Naive thymus-derived CD4-positive, alpha-beta T cell (primary cell): Measurements from ENCODE around the gene SGPL1. TPM values are rescaled to one million over a fixed set of nuclear protein-coding genes. Genes with fewer than 3 reads are reported as not detected.

Experiments
- ATAC-seq: fragments of 150-1000 bp; cut with Tn5 transposase; 2 replicates; pipeline ENCODE4 v1.10.0; 2021; ENCODE audit warnings: mild to moderate bottlenecking, moderate library complexity
- CTCF ChIA-PET: fragments of 350-600 bp; sonication (Branson Sonifier 250); formaldehyde crosslinking; loops from one replicate; lab custom pipeline; 2021; ENCODE audit warnings: antibody characterized with exemption; lab: Charles Lee
- POLR2A ChIA-PET: fragments of 350-600 bp; sonication (Branson Sonifier 250); formaldehyde crosslinking; loops from one replicate; lab custom pipeline; 2021; ENCODE audit warnings: antibody characterized with exemption, inconsistent platforms; lab: Charles Lee
- DNase-seq, 9 donors: peaks; one replicate each; pipeline versions ENCODE4 v3.0.0 to v3.0.0-alpha.2; 2020 to 2022; ENCODE audit warnings: mixed read lengths in 1 of 9
- H3K27ac ChIP-seq: one replicate; pipeline ENCODE4 v1.7.0; 2013; ENCODE audit warnings: mild to moderate bottlenecking, low read depth, low read length, moderate library complexity
- H3K27me3 ChIP-seq, 2 donors: one replicate each; pipeline ENCODE4 v1.7.0; 2013; ENCODE audit warnings: low read length in 2 of 2, mild to moderate bottlenecking in 2 of 2, moderate library complexity in 2 of 2; ENCODE audit not compliant: control insufficient read depth in 2 of 2, insufficient read depth in 2 of 2
- H3K36me3 ChIP-seq, 3 experiments: 1 replicate in 2 of 3; 2 replicates in 1 of 3; pipeline ENCODE4 v1.7.0; 2013; ENCODE audit warnings: low read length in 3 of 3, mild to moderate bottlenecking in 3 of 3, moderate library complexity in 1 of 3; ENCODE audit not compliant: insufficient read depth in 3 of 3, control insufficient read depth in 2 of 3
- H3K4me1 ChIP-seq, 2 donors: one replicate each; pipeline ENCODE4 v1.7.0; 2013; ENCODE audit warnings: low read length in 2 of 2, mild to moderate bottlenecking in 2 of 2, moderate library complexity in 1 of 2; ENCODE audit not compliant: control insufficient read depth in 2 of 2, insufficient read depth in 2 of 2
- H3K4me3 ChIP-seq: 2 replicates; pipeline ENCODE4 v1.7.0; 2013; ENCODE audit warnings: mild to moderate bottlenecking, low read length
- H3K9me3 ChIP-seq, 3 experiments: 1 replicate in 2 of 3; 2 replicates in 1 of 3; pipeline ENCODE4 v1.7.0; 2013; ENCODE audit warnings: low read length in 3 of 3; ENCODE audit not compliant: control insufficient read depth in 2 of 3
- H3K27ac Mint-ChIP-seq, 9 donors: one replicate each; pipeline ENCODE4 v1.8.0; 2020 to 2022; ENCODE audit warnings: mixed read lengths in 9 of 9, mild to moderate bottlenecking in 8 of 9, moderate library complexity in 5 of 9, inconsistent platforms in 2 of 9
- H3K27me3 Mint-ChIP-seq, 5 donors: one replicate each; pipeline ENCODE4 v1.8.0; 2021 to 2022; ENCODE audit warnings: mixed read lengths in 5 of 5, mild to moderate bottlenecking in 1 of 5
- H3K36me3 Mint-ChIP-seq, 5 donors: one replicate each; pipeline ENCODE4 v1.8.0; 2020 to 2022; ENCODE audit warnings: mixed read lengths in 5 of 5, mild to moderate bottlenecking in 3 of 5, inconsistent platforms in 1 of 5
- H3K4me1 Mint-ChIP-seq, 7 donors: one replicate each; pipeline ENCODE4 v1.8.0; 2020 to 2022; ENCODE audit warnings: mixed read lengths in 7 of 7, mild to moderate bottlenecking in 3 of 7, inconsistent platforms in 1 of 7
- H3K4me3 Mint-ChIP-seq, 10 donors: one replicate each; pipeline ENCODE4 v1.8.0; 2020 to 2022; ENCODE audit warnings: mild to moderate bottlenecking in 10 of 10, mixed read lengths in 10 of 10, moderate library complexity in 6 of 10, inconsistent platforms in 2 of 10
- H3K9me3 Mint-ChIP-seq, 11 donors: one replicate each; pipeline ENCODE4 v1.8.0; 2020 to 2022; ENCODE audit warnings: mixed read lengths in 11 of 11, mild to moderate bottlenecking in 4 of 11, inconsistent platforms in 1 of 11, moderate library complexity in 1 of 11
- intact Hi-C, 2 donors: fragments of 100-400 bp; cut with micrococcal nuclease; formaldehyde crosslinking; loops; one replicate each; pipeline ENCODE4 v1.15.1; 2023
- polyA plus RNA-seq, 2 donors: library from polyadenylated mRNA; unstranded; fragments of 300-500 nt; fragmentation: Illumina TruSeq; gene quantifications; one replicate each; pipeline ENCODE4 v1.2.3, GENCODE V29; 2021
- total RNA-seq, 6 experiments: library from RNA in 5 of 6; stranded (reverse) in 5 of 6; gene quantifications; 1 replicate in 5 of 6; 2 replicates in 1 of 6; pipeline ENCODE4 v1.2.3 and lab custom pipeline; 2021 to 2026

Gene SGPL1
- total and polyA plus RNA-seq, 7 experiments from 2014 or later = 12.2 to 35.5 (median 24.5) TPM

- Mint-ChIP-seq H3K27ac (no peak overlapping the region), H3K27me3 (peaks cover 17 to 46% (median 27%) of the 10 kb centered on the region in 5 donors), H3K4me1 (peaks cover 0 to 5% (median 0%) of the 10 kb centered on the region in 7 donors), H3K36me3 (peaks cover 0 to 7% (median 0%) of the 10 kb centered on the region in 5 donors), H3K9me3 (peaks cover 0 to 6% (median 0%) of the 10 kb centered on the region in 11 donors), H3K4me3 (no peak overlapping the region)
- H3K4me1 ChIP-seq = no peaks in the 10 kb centered on the region
- no peak for DNase-seq
- intact Hi-C loops = no loop called here
- H3K9me3 ChIP-seq = no peaks in the 10 kb centered on the region
- CTCF ChIA-PET = no interaction called here
- no peak overlapping the region for H3K27ac ChIP-seq
- ATAC-seq = no peak
- POLR2A ChIA-PET = no interaction called here
- H3K36me3 ChIP-seq = no peaks in the 10 kb centered on the region
- H3K4me3 ChIP-seq = no peak overlapping the region
- H3K27me3 ChIP-seq = no peaks in the 10 kb centered on the region
These were observed 11.8 kb upstream of the SGPL1 start for GRCh38 chr10:70803775-70804420.

GRCh38 chr10:70804421-70804808 is 11.3 kb upstream of the SGPL1 start:
- ChIA-PET POLR2A (no interaction called here), CTCF (no interaction called here)
- Mint-ChIP-seq H3K36me3 (peaks cover 0 to 7% (median 0%) of the 10 kb centered on the region in 5 donors), H3K9me3 (peaks cover 0 to 6% (median 0%) of the 10 kb centered on the region in 11 donors), H3K27me3 (peaks cover 13 to 41% (median 22%) of the 10 kb centered on the region in 5 donors), H3K4me3 (no peak overlapping the region), H3K4me1 (peaks cover 0 to 5% (median 0%) of the 10 kb centered on the region in 7 donors), H3K27ac (no peak overlapping the region)
- no peak for ATAC-seq
- H3K4me1 ChIP-seq = no peaks in the 10 kb centered on the region
- no peaks in the 10 kb centered on the region for H3K9me3 ChIP-seq
- no peaks in the 10 kb centered on the region for H3K36me3 ChIP-seq
- no peaks in the 10 kb centered on the region for H3K27me3 ChIP-seq
- DNase-seq = no peak
- intact Hi-C loops = no loop called here
- no peak overlapping the region for H3K4me3 ChIP-seq
- no peak overlapping the region for H3K27ac ChIP-seq

GRCh38 chr10:70805619-70806215 is 10.0 kb upstream of the SGPL1 start:
- Mint-ChIP-seq H3K27me3 (peaks cover 9 to 37% (median 20%) of the 10 kb centered on the region in 5 donors), H3K9me3 (peaks cover 0 to 6% (median 0%) of the 10 kb centered on the region in 11 donors), H3K4me3 (peak overlapping the region in 1 of 10 donors; percentile 3), H3K27ac (no peak overlapping the region), H3K4me1 (peaks cover 0 to 5% (median 0%) of the 10 kb centered on the region in 7 donors), H3K36me3 (peaks cover 0 to 7% (median 0%) of the 10 kb centered on the region in 5 donors)
- DNase-seq (no peak), ATAC-seq (no peak)
- Histone ChIP-seq H3K9me3 (no peaks in the 10 kb centered on the region), H3K4me1 (no peaks in the 10 kb centered on the region), H3K4me3 (no peak overlapping the region), H3K36me3 (no peaks in the 10 kb centered on the region), H3K27me3 (no peaks in the 10 kb centered on the region), H3K27ac (no peak overlapping the region)
- intact Hi-C loops = no loop called here
- ChIA-PET POLR2A (no interaction called here), CTCF (no interaction called here)

GRCh38 chr10:70806841-70807240 is 8.9 kb upstream of the SGPL1 start:
- POLR2A ChIA-PET = no interaction called here
- no peak overlapping the region for H3K27ac Mint-ChIP-seq
- no peak for ATAC-seq

GRCh38 chr10:70807556-70807955 is 8.2 kb upstream of the SGPL1 start:
- peaks cover 0 to 7% (median 0%) of the 10 kb centered on the region in 5 donors for H3K36me3 Mint-ChIP-seq
- H3K4me1 Mint-ChIP-seq = peaks cover 0 to 5% (median 0%) of the 10 kb centered on the region in 7 donors
- POLR2A ChIA-PET = no interaction called here
- intact Hi-C loops = no loop called here
- H3K36me3 ChIP-seq = no peaks in the 10 kb centered on the region
- H3K4me1 ChIP-seq = no peaks in the 10 kb centered on the region
- DNase-seq (no peak), ATAC-seq (no peak)
- CTCF ChIA-PET = no interaction called here
- peaks cover 0 to 3% (median 0%) of the 10 kb centered on the region in 11 donors for H3K9me3 Mint-ChIP-seq
- no peak overlapping the region for H3K27ac ChIP-seq
- peaks cover 9 to 29% (median 15%) of the 10 kb centered on the region in 5 donors for H3K27me3 Mint-ChIP-seq
- no peak overlapping the region for H3K4me3 ChIP-seq
- no peaks in the 10 kb centered on the region for H3K27me3 ChIP-seq
- no peak overlapping the region for H3K4me3 Mint-ChIP-seq
- H3K9me3 ChIP-seq = no peaks in the 10 kb centered on the region
- no peak overlapping the region for H3K27ac Mint-ChIP-seq

More at GRCh38 chr10:70806841-70807240, 8.9 kb upstream of the SGPL1 start:
- Mint-ChIP-seq H3K36me3 (peaks cover 0 to 7% (median 0%) of the 10 kb centered on the region in 5 donors), H3K9me3 (peaks cover 0 to 6% (median 0%) of the 10 kb centered on the region in 11 donors), H3K4me3 (no peak overlapping the region), H3K27me3 (peaks cover 9 to 35% (median 19%) of the 10 kb centered on the region in 5 donors), H3K4me1 (peaks cover 0 to 5% (median 0%) of the 10 kb centered on the region in 7 donors)
- Histone ChIP-seq H3K27me3 (no peaks in the 10 kb centered on the region), H3K4me1 (no peaks in the 10 kb centered on the region), H3K9me3 (no peaks in the 10 kb centered on the region), H3K27ac (no peak overlapping the region), H3K36me3 (no peaks in the 10 kb centered on the region), H3K4me3 (no peak overlapping the region)
- intact Hi-C loops = no loop called here
- CTCF ChIA-PET = no interaction called here
- DNase-seq = no peak

- DNase-seq (no peak), ATAC-seq (no peak)
- Mint-ChIP-seq H3K27me3 (peaks cover 5 to 20% (median 13%) of the 10 kb centered on the region in 5 donors), H3K4me1 (peaks cover 0 to 7% (median 5%) of the 10 kb centered on the region in 7 donors), H3K27ac (no peak overlapping the region), H3K36me3 (peaks cover 0 to 7% (median 0%) of the 10 kb centered on the region in 5 donors), H3K9me3 (peaks cover 0 to 2% (median 0%) of the 10 kb centered on the region in 11 donors), H3K4me3 (peak overlapping the region in 1 of 10 donors; percentile 46)
- no peak overlapping the region for H3K27ac ChIP-seq
- no peak overlapping the region for H3K4me3 ChIP-seq
- intact Hi-C loops = no loop called here
- H3K9me3 ChIP-seq = no peaks in the 10 kb centered on the region
- no peaks in the 10 kb centered on the region for H3K36me3 ChIP-seq
- POLR2A ChIA-PET = no interaction called here
- H3K4me1 ChIP-seq = no peaks in the 10 kb centered on the region
- H3K27me3 ChIP-seq = no peaks in the 10 kb centered on the region
- CTCF ChIA-PET = no interaction called here
These were observed 6.6 kb upstream of the SGPL1 start for GRCh38 chr10:70809011-70809611.
